ENCODE measurements around the gene PRDM2.

Gene PRDM2

DNA sequence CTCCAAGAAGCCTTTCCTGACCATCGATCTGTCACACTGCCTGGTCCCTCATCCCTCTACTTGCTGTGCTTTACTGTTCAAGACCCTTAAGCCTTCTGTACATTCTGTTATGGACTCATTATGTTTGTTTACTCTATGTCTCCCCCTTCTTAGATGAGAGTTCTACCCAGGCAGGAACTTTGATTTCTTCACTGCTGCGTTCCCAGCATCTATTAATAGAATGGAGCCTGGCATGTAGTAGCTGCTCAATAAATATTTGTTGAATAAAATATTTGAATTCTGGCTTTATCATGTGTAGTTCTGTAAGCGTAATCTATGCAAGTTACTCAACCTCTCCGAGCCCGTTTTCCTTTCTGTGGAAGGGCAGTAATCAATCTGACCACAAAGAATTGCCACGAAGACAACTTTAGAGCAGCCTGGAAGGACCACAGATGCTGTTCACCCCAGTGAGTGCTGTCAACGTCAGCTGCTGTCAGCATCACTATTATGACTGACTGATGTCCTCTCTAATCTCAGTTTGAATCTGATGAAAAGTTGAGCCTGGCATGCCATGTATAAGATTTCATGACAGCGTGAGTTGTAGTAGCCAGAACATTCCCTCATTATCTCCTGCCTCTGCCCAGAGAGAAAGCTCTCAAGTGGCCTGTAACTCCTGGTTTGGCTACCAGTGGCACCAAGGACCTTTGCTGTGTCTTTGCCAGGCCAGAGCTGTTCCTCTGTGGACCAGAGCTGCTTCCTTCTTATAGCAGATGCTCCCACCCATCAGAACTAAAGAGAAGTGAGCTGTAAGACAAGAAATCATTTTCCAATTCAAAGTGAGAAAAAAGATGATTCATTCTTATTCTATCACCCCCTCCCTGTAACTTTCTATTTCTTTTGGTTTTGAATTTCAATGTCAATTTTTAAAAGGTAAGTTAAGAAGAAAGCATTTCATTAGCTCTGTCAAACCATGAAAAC lies 94.5 kb downstream of the PRDM2 start:
- no peak for DNase-seq

DNA sequence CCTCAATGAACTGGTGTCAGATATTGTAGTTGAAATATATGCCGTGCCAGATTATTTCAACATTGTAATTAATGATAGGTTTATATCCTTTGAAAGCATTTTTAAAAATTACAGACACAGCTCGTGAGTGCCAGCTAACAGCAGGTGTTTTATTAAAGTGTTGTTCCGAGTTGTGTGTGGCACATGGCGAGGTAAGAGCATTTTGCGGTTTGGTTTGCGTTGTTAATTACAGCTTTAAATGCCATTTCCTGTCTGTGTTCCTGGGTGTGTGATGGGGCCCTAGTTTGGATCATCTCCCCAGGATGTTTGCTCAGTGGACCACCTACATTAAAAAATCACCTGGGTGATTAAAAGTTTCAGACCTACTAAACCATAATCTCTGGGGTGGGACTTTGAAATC lies 97.4 kb downstream of the PRDM2 start:
- DNase-seq = no peak

DNA sequence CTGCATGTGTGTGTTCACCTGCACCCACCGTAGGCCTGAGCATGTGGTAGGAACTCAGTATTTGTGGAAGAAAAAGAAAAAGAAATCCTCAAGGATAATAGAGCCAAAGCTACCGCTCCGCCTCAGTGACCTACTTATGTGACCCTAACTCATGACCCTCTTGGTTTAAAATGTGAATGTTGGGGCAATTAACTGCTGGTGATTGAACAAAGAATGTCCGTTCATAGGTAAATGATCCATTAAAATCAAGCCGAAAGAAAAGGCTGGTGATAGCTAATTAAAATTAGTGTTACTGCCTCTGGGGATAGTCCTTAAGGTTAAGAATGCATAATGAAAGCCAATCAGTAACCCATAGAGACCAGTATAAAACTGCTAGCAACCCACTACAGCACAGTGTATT lies 98.1 kb downstream of the PRDM2 start:
- DNase-seq = no peak

DNA sequence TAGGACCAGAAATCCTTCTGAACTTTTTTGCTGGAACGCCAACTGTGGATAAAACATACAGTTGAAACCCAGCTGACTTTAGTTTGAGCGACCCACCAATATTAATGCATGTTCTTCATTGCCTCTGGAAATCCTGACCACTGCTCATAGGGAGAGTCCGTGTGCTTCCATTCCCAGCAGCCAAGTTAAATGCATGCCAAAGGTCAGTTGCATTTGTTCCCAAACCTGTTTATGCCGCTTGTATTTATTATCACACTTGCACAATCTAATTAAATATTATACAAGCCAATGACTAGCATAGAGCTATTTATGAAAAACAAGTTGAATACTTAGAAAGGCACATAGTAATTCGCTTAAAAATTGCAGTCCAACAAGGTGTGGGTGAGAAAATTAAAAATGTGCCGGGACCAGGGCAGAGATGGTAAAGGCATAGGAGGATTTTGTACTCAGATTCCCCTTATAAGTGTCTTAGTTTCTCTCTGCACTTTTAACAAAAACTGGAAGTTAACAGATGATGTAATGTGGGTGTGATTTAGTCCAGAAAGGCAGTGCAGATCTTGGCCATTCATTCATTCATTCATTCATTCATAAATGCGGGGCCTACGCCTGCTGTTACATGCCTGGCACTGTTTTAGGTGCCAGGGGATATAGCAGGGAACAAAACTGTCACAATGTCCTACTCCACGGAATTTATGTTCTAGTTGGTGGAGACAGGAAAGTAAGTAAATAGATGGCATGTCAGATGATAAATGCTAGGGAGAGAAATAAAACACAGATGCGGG lies 99.7 kb downstream of the PRDM2 start:
- DNase-seq = no peak

DNA sequence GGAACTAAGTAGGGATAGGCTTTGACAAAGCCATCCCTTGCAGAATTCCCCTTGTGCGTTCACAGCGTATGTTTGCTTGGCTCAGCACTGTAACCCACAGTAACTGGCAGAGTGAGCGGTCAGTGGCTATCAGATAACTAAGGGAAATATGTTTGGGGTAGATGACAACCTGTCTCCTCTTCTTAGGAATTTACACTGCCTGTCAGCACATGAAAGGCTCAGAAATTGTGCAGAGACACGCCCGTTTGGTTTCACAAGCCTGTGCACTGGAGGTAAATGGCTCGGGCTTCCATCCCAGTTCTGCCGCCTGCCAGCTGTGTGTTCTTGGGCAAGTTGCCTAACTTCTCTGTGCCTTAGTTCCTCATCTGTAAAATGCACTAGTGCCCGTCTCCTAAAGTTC lies 101.2 kb downstream of the PRDM2 start:
- no peak for DNase-seq

DNA sequence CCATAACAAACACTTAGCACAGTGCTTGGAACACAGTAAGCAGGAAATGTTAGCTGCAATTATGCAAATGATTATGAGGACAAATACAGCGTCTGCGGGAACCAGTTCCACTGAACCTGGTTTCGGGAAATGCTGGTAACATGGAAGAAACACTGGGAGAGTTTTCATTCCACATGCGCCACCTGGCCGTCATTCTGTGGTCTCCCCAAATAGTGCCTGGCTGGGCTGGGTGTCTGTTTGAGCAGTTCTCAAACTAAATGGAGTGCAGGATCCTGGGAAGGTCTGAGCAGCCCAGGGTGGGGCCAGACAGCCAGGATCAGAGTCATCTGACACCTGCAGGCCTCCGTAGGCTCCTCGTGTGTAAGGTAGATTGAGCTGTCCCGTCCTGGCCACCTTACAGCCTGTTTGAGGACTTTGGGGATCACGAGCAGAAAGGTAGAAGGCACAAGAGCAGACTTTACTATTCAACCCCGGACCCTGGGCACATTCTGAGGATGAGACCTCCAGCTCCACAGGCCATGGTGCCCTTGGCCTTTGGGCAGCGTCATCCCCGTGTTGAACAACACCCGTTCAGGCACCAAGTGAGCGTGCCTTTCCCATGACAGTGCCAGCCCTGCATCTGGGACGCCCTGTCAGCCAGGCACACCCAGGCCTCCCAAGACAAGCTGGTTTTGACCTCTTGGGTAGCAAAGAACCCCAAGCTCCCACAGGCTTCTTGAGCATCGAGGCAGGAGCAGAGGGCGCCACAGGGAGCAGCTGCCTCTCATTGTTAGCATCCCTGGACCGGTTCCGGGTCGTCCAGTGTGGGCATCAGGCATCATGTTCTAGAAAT lies 101.9 kb downstream of the PRDM2 start:
- no peak for DNase-seq

DNA sequence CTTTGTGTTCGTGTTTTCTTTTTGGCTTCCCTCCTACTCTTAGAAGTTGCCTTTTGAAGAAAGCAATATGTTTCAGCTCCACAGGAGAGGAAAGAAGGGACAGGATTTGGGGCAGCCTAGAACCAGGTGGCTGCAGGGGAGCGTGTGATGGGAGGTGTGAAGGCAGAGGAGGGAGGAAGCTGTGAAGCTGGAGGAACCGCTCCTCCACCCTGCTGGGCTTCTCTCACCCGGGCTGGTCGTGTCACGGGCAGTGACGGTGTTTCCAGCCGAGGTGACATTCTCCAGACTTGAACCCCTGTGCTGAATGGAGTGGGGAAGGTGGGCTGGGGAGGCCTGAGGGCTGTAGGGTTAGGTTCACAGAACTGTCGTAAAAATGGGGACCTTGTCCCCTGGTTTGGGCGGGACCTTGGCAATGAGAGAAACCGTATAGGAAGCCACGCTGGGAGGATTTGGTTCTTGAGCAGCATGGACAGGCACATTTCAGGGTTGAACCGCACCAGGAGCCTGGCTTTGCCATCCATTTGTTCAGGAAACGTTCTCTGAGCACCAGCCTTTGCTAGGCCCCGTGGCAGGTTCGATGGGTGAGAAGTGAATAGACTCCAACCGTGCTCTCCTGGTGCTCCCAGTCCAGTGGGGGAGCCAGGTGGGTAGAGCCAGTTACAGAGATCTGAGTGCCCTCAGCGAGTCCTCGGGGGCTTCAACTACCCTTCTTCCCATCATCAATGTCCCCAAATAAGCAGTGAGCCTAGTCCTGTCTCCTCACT lies 103.0 kb downstream of the PRDM2 start:
- no peak for DNase-seq

DNA sequence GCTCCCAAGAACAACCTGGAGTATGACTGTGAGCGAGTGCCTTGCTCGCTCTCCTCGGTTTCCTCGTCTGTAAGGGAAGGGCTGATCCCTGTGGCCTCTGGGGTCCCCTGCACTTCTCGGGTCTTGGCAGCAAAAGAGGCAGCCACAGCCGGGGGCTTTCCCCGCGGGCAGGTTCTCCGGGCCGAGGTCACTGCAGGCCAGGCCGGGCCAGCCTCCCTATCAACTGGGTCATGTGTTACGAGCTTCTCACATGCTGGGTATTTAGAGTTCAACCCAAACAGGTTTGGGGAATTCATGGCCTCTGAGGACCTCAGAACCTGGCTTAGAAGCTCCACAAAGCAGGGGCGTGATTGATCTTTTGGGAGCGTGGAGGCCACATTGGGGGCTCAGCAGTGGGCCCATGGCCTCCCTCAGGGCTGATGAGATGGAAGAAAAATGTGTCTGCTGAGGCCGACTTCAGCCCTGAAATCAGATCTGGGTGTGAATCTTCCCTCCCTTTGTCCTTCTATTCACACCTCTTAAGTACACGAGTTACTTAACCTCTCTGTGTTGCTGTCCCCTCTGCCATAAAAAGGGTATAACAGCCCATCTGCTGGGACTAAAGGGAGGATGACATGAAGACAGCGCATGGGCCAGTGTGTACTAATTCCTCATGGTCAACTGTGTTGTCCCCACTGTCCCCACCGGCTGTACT lies 103.7 kb downstream of the PRDM2 start:
- DNase-seq = no peak

DNA sequence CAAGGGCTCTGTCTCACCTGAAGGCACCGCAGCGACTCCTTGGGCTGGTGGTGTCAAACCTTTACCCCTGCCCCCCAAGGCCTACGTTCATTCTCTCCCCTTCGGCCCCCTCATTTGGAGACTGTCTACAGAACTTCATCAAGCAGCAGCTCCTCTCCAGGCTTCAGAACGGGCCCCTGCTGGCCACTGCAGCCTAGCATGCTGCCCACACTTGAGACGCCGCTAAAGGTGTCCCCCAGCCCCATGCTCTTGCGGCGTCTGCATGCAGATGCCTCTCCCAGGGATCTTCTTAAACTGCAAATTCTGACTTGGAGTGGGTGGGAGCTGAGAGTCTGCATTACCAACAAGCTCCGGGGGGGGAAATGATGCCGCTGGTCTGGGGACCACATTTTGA lies 104.2 kb downstream of the PRDM2 start:
- DNase-seq = no peak

DNA sequence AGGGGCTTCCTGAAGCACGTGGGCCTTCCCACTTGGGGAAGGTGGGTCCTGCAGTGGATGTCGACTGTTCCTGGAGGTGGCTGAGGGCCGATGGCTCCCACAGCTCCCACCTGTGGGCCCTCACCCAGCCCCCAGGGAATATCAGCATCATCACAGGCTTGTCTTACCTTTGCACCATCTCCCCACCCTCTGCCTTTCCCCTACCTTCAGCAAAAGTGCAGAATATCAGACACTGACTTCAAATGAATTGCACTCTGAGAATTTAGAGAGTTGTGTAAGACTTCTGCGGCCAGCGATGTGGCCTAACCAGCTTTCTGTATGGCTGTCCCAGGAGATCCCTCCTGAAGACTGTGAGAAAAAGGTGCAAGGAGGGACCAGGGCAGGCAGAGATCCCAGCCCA lies 105.4 kb downstream of the PRDM2 start:
- no peak for DNase-seq

- DNase-seq = no peak
Observed at GRCh38 chr1:13806108-13806507, 106.1 kb downstream of the PRDM2 start.

DNA sequence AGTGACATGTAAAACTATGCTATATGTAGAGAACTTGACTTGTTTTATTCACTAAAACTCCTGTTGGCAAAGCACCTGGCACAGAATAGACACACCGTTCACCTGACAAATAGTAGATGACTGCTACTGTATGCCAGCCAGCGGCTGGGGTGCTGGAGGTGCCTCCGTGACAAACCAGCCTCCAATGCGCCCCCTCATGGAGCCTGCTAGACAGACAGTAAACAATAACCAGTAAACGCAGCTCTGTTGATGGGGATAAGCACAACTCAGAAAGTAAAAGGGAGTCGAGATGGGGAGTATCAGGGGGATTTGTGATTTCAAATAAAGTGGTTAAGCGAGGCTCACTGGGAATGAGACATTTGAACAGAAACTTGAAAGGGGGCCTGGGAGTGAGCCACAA lies 107.2 kb downstream of the PRDM2 start:
- DNase-seq = no peak

DNA sequence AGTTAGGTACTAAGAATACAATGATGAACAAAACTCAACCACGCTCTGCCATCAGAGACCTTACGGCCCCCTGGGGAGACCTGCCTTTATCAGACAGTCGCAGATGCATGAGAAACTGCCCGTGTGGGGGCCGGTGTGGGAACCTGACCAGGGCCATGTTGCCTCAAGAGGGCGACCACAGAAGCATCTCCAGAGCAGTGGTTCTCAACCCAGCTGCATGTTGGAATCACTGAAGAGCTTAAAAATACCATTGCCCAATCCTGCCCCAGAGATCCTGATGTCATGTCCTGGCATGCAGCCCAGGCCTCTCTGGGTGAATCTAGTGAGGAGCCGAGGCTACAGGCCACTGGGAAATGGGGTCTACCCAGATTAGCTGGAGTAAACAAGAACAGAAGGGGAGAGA lies 108.7 kb downstream of the PRDM2 start:
- peak; percentile 29 for DNase-seq

DNA sequence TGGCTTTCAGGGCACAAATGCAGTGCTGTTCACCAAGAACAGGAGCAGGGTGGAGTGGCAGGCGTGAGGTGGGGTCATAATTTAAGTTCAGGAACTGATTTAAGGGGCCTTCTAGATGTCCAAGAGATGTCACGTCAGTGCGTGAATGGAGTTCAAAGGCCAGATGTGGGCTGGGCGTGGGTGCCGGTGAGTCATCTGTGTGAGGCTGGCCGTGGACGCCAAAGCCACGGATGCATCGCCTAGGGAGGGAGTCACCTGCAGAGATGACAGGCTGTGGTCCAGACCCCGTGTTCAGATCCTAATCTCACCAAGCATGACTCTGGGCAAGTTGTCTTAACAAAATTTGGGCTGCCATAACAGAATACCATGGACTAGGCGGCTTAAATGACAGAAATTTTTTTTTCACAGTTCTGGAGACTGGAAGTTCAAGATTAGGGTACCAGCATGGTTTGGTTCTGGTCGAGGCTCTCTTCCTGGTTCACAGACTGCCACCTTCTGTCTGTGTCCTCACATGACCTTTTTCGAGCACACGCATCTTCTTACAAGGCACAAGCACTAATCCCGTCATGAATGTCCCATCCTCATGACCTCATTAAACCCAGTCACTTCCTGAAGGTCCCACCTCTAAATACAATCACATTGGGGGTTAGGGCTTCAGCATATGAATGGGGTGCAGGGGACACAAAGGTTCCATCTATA lies 109.6 kb downstream of the PRDM2 start:
- DNase-seq = no peak

DNA sequence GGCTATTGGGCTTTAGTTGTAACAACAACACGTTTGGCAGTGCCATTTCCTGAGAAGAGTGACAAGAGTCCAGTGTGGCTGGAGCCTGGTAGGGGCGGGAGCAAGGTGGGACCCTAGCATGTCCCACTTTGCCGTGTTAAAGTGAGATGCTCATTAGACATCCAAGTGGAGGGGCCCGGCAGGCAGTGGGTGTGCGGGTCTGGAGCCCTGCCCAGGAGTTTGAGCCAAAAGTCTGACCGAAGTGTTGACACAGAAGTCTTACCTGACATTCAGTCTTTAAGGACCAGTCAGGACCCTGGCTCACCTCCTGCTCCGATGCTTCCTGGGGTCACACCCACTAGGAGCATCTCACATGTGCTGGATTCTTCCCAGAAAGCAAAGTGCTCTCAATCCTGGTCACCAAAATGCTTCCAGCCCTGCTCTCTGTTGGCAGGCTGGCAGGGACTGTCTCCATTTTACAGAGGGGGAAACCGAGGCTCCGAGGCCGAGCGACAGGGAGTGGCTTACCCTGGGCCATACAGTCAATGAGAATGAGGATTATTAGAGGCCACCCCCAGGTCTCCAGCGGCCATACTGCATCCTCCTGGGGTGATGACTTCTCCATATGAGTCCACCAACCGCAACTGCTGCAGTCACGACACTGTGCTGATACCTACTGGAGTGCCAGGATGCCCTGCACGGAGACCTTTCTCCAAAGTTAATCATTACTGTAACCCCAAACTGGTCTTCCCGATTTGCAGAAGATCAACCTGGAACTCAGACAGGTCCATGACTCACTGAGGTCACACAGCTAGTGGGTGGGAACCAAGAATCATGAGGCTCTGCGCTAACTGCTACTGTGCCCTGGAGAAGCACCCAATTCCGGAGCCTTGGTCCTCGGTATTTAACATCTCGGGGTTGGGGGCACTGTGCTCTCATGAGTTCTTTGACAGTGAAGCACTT lies 112.7 kb downstream of the PRDM2 start:
- DNase-seq = no peak

DNA sequence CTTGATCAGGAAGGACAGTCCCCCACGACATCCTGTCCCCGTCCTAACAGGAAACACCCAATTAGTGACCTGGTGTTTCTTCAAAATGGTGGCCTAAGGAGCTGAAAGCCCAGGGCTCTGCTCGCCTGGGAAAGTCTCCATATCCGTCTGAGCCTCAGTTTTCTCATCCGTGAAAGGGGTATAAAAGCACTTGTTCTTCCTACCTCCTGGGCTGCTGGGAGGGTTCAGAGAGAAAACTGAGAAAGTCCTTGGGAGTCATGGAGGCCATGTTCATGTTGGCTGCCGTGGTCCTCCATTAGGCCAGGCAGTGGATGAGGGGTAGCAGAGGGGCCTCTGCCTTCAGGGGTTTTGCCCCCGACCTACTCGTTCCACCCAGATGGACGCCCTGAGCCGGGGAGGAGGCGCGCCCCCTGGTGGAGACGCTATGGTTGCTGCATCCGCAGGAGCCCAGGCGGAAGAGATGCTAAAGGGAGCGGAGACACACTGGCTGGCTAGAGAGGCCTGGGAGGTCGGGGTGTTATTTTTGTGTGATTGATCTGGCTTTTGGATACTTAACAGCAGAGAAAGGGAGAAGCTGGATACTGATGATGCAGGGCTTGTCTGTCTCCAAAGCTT lies 113.5 kb downstream of the PRDM2 start:
- no peak for DNase-seq

- DNase-seq = no peak
Observed at GRCh38 chr1:13814131-13814530, 114.1 kb downstream of the PRDM2 start.

DNA sequence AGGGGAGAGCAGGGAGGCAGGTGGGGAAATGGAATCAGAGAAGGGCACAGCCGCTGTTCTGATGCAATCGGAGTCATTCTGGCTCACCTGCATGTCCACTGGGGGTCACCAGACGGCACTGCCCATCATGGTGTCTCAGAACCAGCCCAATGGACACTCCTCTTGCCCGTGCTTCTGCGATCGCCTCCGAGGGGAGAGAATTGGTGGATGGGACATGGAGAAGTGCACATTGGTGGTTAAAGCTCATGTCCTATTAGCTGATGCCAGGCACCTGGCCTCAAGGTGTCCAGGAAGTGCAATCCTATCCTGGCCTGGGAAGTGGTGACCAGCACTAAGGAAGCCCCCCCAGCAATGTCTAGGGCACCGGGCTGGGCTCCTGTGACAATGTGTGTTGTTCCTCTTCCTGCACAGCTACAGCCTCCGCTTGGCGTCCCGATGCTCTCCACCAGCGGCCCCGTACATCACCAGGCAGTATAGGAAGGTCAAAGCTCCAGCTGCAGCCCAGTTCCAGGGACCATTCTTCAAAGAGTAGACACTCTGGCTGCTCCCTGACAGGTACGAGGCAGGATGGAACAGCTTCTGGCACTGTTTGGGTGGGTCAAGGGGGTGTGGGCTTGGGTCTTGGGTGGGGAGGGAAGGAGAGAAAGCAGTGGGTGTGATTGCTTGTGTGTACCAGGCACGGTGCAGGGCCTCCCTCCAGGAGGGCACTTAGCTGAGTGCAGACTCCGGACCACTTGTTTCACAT lies 116.2 kb downstream of the PRDM2 start:
- no peak for DNase-seq

DNA sequence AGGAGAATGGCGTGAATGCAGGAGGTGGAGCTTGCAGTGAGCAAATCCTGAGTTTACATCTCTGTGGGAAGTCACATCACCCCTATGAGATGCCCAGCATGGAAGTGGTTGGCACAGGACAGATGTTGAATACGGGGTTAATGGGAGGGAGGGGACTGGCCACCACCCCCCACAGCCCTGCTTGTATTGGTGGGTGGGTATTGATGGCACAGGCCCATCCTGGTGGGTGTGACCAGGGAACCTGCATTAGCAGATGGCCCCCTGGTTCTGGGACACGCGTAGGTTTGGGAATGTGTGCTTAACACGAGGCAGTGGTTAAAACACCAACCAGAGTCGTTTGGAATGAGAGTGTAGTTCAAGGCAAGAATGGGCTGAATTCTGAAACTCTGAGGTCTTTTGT lies 117.9 kb downstream of the PRDM2 start:
- no peak for DNase-seq

Data from NCI-H345 (cell line).